ENCODE data around the gene SELENOM.
"Not testable (repeated sequence)": the region's sequence is repeated elsewhere in the genome, so short reads cannot be mapped to it uniquely, and the experiment has no call there.

SELENOM gene

GRCh38 chr22:31090217-31091085, 16.9 kb downstream of the SELENOM start:
- no peak for DNase-seq (ENCODE audit: low read depth)

- DNase-seq (ENCODE audit: low read depth): no peak
Measured at GRCh38 chr22:31089160-31090100, 17.9 kb downstream of the SELENOM start.

GRCh38 chr22:31088233-31088986, 19.0 kb downstream of the SELENOM start:
- DNase-seq (ENCODE audit: low read depth): no peak

GRCh38 chr22:31087744-31088215, 19.6 kb downstream of the SELENOM start:
- no peak for DNase-seq (ENCODE audit: low read depth)

- no peak for DNase-seq (ENCODE audit: low read depth)
Measured at GRCh38 chr22:31086703-31087330, 20.6 kb downstream of the SELENOM start.

- no peak for DNase-seq (ENCODE audit: low read depth)
Measured at GRCh38 chr22:31085928-31086327, 21.4 kb downstream of the SELENOM start.

- DNase-seq (ENCODE audit: low read depth): no peak
Measured at GRCh38 chr22:31085493-31085824, 21.9 kb downstream of the SELENOM start.

GRCh38 chr22:31084811-31085492, 22.4 kb downstream of the SELENOM start:
- DNase-seq (ENCODE audit: low read depth): peak; percentile 77

GRCh38 chr22:31083923-31084810, 23.2 kb downstream of the SELENOM start:
- no peak for DNase-seq (ENCODE audit: low read depth)

- no peak for DNase-seq (ENCODE audit: low read depth)
Measured at GRCh38 chr22:31083377-31083768, 24.0 kb downstream of the SELENOM start.

- peak; percentile 27 for DNase-seq (ENCODE audit: low read depth)
Measured at GRCh38 chr22:31082606-31083376, 24.6 kb downstream of the SELENOM start.

GRCh38 chr22:31081963-31082605, 25.3 kb downstream of the SELENOM start:
- no peak for DNase-seq (ENCODE audit: low read depth)

- peak; percentile 68 for DNase-seq (ENCODE audit: low read depth)
Measured at GRCh38 chr22:31080848-31081649, 26.3 kb downstream of the SELENOM start, which contains the start of gene SMTN. Gene SMTN (plus strand): TSS chr22:31081318. CDS start chr22:31083259, 1,941 bp downstream.

GRCh38 chr22:31080164-31080847, 27.1 kb downstream of the SELENOM start:
- DNase-seq (ENCODE audit: low read depth): no peak

- DNase-seq (ENCODE audit: low read depth): no peak
Measured at GRCh38 chr22:31079095-31079642, 28.2 kb downstream of the SELENOM start.

GRCh38 chr22:31078389-31078788, 29.0 kb downstream of the SELENOM start:
- DNase-seq (ENCODE audit: low read depth): not testable (repeated sequence)

GRCh38 chr22:31077681-31078080, 29.7 kb downstream of the SELENOM start:
- DNase-seq (ENCODE audit: low read depth): no peak
